K562 (cell line): ENCODE results near the gene COPE. TPM values are rescaled to one million over a fixed set of nuclear protein-coding genes. Genes with fewer than 3 reads are reported as not detected.

ENCODE experiments used
- CCNT2 ChIP-seq: IDR thresholded peaks from 2 replicates; pipeline ENCODE4 v1.6.1; 2011; ENCODE audit warnings: borderline replicate concordance, low read depth, mild to moderate bottlenecking, moderate library complexity, mixed read lengths, low read length; ENCODE audit not compliant: insufficient read length; ENCODE audit errors: extremely low read depth
- ETV1 ChIP-seq: fragments of 450-650 bp; conservative IDR thresholded peaks from 2 replicates; pipeline ENCODE4 v1.6.1; 2016; ENCODE audit warnings: missing genetic modification characterization, control low read depth, low read depth, missing compliant biosample characterization
- GABPB1 ChIP-seq: sonication (generic); formaldehyde crosslinking; IDR thresholded peaks from 2 replicates; pipeline ENCODE4 v1.8.0; 2022; ENCODE audit warnings: mild to moderate bottlenecking, missing genetic modification reagents
- RBFOX2 ChIP-seq: fragments of 200-400 bp; formaldehyde crosslinking; IDR thresholded peaks from 2 replicates; pipeline ENCODE4 v1.6.1; 2017; ENCODE audit warnings: low read depth, mild to moderate bottlenecking, low read length, moderate library complexity
- RBM22 ChIP-seq: fragments of 200-400 bp; formaldehyde crosslinking; IDR thresholded peaks from 2 replicates; pipeline ENCODE4 v1.6.1; 2018; ENCODE audit warnings: low read length, low read depth; ENCODE audit not compliant: poor library complexity, severe bottlenecking
- SIN3A ChIP-seq, 2 experiments: fragments of 150-350 bp in 1 of 2; IDR thresholded peaks; 2 replicates each; pipeline ENCODE4 v1.6.1; 2011 to 2016; ENCODE audit warnings: borderline replicate concordance in 2 of 2, low read depth in 2 of 2, low read length in 2 of 2, mild to moderate bottlenecking in 2 of 2, moderate library complexity in 2 of 2; ENCODE audit not compliant: control insufficient read depth in 1 of 2
- SMC3 ChIP-seq: conservative IDR thresholded peaks from 2 replicates; pipeline ENCODE4 v1.6.1; 2011; ENCODE audit warnings: low read depth, low read length, improper control_type of control experiment; ENCODE audit not compliant: insufficient read depth
- STAG1 ChIP-seq: sonication (generic); formaldehyde crosslinking; IDR thresholded peaks from 2 replicates; pipeline ENCODE4 v1.5.0; 2020; ENCODE audit warnings: missing genetic modification reagents, borderline replicate concordance
- TFAP4 ChIP-seq: sonication (generic); formaldehyde crosslinking; IDR thresholded peaks from 2 replicates; pipeline ENCODE4 v1.8.0; 2022; ENCODE audit warnings: missing genetic modification reagents, mild to moderate bottlenecking, moderate library complexity, borderline replicate concordance
- ZBTB33 ChIP-seq: sonication (generic); formaldehyde crosslinking; IDR thresholded peaks from 2 replicates; pipeline ENCODE4 v1.8.1; 2023; ENCODE audit warnings: mild to moderate bottlenecking, missing genetic modification reagents
- ZFX ChIP-seq: sonication (generic); formaldehyde crosslinking; IDR thresholded peaks from 2 replicates; pipeline ENCODE4 v1.8.0; 2022; ENCODE audit warnings: mild to moderate bottlenecking, missing genetic modification reagents, moderate library complexity
- ZNF785 ChIP-seq: fragments of 250-450 bp; sonication (Bioruptor Pico); IDR thresholded peaks from 2 replicates; pipeline ENCODE4 v1.4.0; 2020; ENCODE audit warnings: mild to moderate bottlenecking
- polyA plus RNA-seq, 8 experiments: library from polyadenylated mRNA; depleted of rRNA in 4 of 8; stranded (reverse) in 5 of 8; unstranded in 3 of 8; fragments of >200 nt; fragmentation: Nextera tagmentation in 2 of 8; fragmentation: Illumina TruSeq in 1 of 8; extraction: Ambion mirVana in 2 of 8; extraction: Trizol in 1 of 8; gene quantifications; 2 replicates each; pipeline versions ENCODE4 v1.2.1 to v1.2.3, GENCODE V29; 2011 to 2014; ENCODE audit warnings: inconsistent platforms in 1 of 8, missing spikeins in 1 of 8
- total RNA-seq, 7 experiments: library from RNA; depleted of rRNA in 6 of 7; stranded (reverse); fragments of >200 nt in 6 of 7; fragmentation: Illumina TruSeq in 2 of 7; extraction: Trizol in 2 of 7; gene quantifications; 2 replicates each; pipeline versions ENCODE4 v1.2.1 to v1.2.3, GENCODE V29; 2011 to 2021; ENCODE audit warnings: low replicate concordance in 1 of 7
- TF ChIP-seq, protein P1 (sequence below), 2 experiments: IDR thresholded peaks; 2 replicates each; pipeline ENCODE4 v1.6.1; 2012; ENCODE audit warnings: improper control_type of control experiment in 2 of 2, low read depth in 2 of 2, low read length in 2 of 2, borderline replicate concordance in 1 of 2
- TF ChIP-seq, protein P2 (sequence below): conservative IDR thresholded peaks from 2 replicates; pipeline ENCODE4 v1.6.1; 2011; ENCODE audit warnings: low read depth, mild to moderate bottlenecking, low read length; ENCODE audit not compliant: control insufficient read depth
- TF ChIP-seq, protein P3 (sequence below), 3 experiments: IDR thresholded peaks in 2 of 3; conservative IDR thresholded peaks in 1 of 3; 2 replicates each; pipeline ENCODE4 v1.5.1; 2011 to 2012; ENCODE audit warnings: low read length in 3 of 3, mild to moderate bottlenecking in 3 of 3, control low read depth in 2 of 3, improper control_type of control experiment in 1 of 3, inconsistent platforms in 1 of 3, low read depth in 1 of 3, mixed read lengths in 1 of 3, moderate library complexity in 1 of 3; ENCODE audit not compliant: insufficient read depth in 2 of 3

COPE gene
- total and polyA plus RNA-seq, 9 of the 15 experiments (the other 6 are each of a cell fraction or from before 2014, with no cell fraction given) = 5.8 to 273 (median 147) TPM

GRCh38 chr19:18865973-18866799, 53.0 kb downstream of the COPE start (continued):
- TF ChIP-seq, protein P1, sequence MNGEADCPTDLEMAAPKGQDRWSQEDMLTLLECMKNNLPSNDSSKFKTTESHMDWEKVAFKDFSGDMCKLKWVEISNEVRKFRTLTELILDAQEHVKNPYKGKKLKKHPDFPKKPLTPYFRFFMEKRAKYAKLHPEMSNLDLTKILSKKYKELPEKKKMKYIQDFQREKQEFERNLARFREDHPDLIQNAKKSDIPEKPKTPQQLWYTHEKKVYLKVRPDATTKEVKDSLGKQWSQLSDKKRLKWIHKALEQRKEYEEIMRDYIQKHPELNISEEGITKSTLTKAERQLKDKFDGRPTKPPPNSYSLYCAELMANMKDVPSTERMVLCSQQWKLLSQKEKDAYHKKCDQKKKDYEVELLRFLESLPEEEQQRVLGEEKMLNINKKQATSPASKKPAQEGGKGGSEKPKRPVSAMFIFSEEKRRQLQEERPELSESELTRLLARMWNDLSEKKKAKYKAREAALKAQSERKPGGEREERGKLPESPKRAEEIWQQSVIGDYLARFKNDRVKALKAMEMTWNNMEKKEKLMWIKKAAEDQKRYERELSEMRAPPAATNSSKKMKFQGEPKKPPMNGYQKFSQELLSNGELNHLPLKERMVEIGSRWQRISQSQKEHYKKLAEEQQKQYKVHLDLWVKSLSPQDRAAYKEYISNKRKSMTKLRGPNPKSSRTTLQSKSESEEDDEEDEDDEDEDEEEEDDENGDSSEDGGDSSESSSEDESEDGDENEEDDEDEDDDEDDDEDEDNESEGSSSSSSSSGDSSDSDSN (IDR thresholded peaks at IDR 0.05; ENCODE audit: borderline replicate concordance in 1 of 2, low read depth in 2 of 2, low read length in 2 of 2) = 0 out of 4 replicates have a peak, but pooled peaks of 1 of the 2 experiments have one; percentile 25
- peak; percentile 59 for TF ChIP-seq GABPB1 (CRISPR knock-in tag)
- TF ChIP-seq, protein P2, sequence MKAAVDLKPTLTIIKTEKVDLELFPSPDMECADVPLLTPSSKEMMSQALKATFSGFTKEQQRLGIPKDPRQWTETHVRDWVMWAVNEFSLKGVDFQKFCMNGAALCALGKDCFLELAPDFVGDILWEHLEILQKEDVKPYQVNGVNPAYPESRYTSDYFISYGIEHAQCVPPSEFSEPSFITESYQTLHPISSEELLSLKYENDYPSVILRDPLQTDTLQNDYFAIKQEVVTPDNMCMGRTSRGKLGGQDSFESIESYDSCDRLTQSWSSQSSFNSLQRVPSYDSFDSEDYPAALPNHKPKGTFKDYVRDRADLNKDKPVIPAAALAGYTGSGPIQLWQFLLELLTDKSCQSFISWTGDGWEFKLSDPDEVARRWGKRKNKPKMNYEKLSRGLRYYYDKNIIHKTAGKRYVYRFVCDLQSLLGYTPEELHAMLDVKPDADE = peak; percentile 72
- peak; percentile 86 for TF ChIP-seq SMC3
- TF ChIP-seq RBFOX2 = 0 out of 2 replicates have a peak, but pooled peaks have one; percentile 32
- peak in 1 of 2 experiments; percentile 52; a peak in 1 of 4 replicates for TF ChIP-seq SIN3A (IDR thresholded peaks at IDR 0.05; ENCODE audit: borderline replicate concordance in 2 of 2, control insufficient read depth in 1 of 2, low read depth in 2 of 2, low read length in 2 of 2)
- peak; percentile 94 for TF ChIP-seq ZBTB33 (CRISPR knock-in tag)
- TF ChIP-seq RBM22 = peak; percentile 78
- peak; percentile 60 for TF ChIP-seq CCNT2
- TF ChIP-seq, protein P3, sequence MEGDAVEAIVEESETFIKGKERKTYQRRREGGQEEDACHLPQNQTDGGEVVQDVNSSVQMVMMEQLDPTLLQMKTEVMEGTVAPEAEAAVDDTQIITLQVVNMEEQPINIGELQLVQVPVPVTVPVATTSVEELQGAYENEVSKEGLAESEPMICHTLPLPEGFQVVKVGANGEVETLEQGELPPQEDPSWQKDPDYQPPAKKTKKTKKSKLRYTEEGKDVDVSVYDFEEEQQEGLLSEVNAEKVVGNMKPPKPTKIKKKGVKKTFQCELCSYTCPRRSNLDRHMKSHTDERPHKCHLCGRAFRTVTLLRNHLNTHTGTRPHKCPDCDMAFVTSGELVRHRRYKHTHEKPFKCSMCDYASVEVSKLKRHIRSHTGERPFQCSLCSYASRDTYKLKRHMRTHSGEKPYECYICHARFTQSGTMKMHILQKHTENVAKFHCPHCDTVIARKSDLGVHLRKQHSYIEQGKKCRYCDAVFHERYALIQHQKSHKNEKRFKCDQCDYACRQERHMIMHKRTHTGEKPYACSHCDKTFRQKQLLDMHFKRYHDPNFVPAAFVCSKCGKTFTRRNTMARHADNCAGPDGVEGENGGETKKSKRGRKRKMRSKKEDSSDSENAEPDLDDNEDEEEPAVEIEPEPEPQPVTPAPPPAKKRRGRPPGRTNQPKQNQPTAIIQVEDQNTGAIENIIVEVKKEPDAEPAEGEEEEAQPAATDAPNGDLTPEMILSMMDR (IDR thresholded peaks at IDR 0.05 in 2 of 3, conservative IDR thresholded peaks at IDR 0.05 in 1 of 3; ENCODE audit: insufficient read depth in 2 of 3, low read depth in 1 of 3, low read length in 3 of 3) = peak; percentile 97 to 99 (median 98)
- peak; percentile 47 for TF ChIP-seq ZFX
- 0 out of 2 replicates have a peak, but pooled peaks have one; percentile 22 for TF ChIP-seq TFAP4 (CRISPR knock-in tag)
- TF ChIP-seq STAG1 (CRISPR knock-in tag) = peak; percentile 82
- peak; percentile 62 for TF ChIP-seq ETV1 (tag)
- TF ChIP-seq ZNF785 (CRISPR knock-in tag) = no peak
